ENCODE measurements around the gene ALG8. TPM values are rescaled to one million over a fixed set of nuclear protein-coding genes. Genes with fewer than 3 reads are reported as not detected.
A peak's percentile ranks its signal among the peaks of the same experiment; 100 is the strongest.

ALG8 gene
- total RNA-seq, 6 donors from 2014 or later = 5.2 to 31.4 (median 23.0) TPM

- Histone ChIP-seq H3K36me3 (peaks cover 0 to 24% (median 15%) of the 10 kb centered on the region in 4 donors), H3K27ac (no peak overlapping the region), H3K27me3 (no peaks in the 10 kb centered on the region), H3K9me3 (no peaks in the 10 kb centered on the region), H3K4me3 (no peak overlapping the region), H3K4me1 (peaks cover 6 to 13% (median 11%) of the 10 kb centered on the region in 4 donors)
- TF ChIP-seq POLR2AphosphoS5 (IDR thresholded peaks at IDR 0.05) (no peak), EP300 (IDR thresholded peaks at IDR 0.05) (no peak), CTCF (IDR thresholded peaks at IDR 0.05) (no peak), POLR2A (IDR thresholded peaks at IDR 0.05) (no peak)
- DNase-seq = no peak
- WGBS, 2 donors = 93 to 100% methylated on average over 3 to 6 of the region's 6 CpGs
- no peak for ATAC-seq (ENCODE audit: low FRiP score in 2 of 2)
Measured at GRCh38 chr11:78171951-78172350, 32.5 kb upstream of the ALG8 start.

GRCh38 chr11:78170874-78171549 lies 31.6 kb upstream of the ALG8 start:
- Histone ChIP-seq H3K27me3 (no peaks in the 10 kb centered on the region), H3K36me3 (peaks cover 0 to 21% (median 15%) of the 10 kb centered on the region in 4 donors), H3K9me3 (no peaks in the 10 kb centered on the region), H3K4me3 (no peak overlapping the region), H3K27ac (peak overlapping the region in 2 of 4 donors; percentile 76 to 85), H3K4me1 (peaks cover 6 to 13% (median 11%) of the 10 kb centered on the region in 4 donors)
- DNase-seq = no peak
- WGBS, 2 donors = 78 to 87% methylated on average over 7 of the region's 7 CpGs
- TF ChIP-seq POLR2A (IDR thresholded peaks at IDR 0.05) (no peak), EP300 (IDR thresholded peaks at IDR 0.05) (no peak)
- no peak for ATAC-seq (ENCODE audit: low FRiP score in 2 of 2)

- no peak for TF ChIP-seq POLR2AphosphoS5 (IDR thresholded peaks at IDR 0.05)
- TF ChIP-seq EP300 (IDR thresholded peaks at IDR 0.05) = no peak
- TF ChIP-seq CTCF (IDR thresholded peaks at IDR 0.05) = no peak
- no peak for TF ChIP-seq POLR2A (IDR thresholded peaks at IDR 0.05)
- H3K4me1 ChIP-seq = peaks cover 6 to 13% (median 11%) of the 10 kb centered on the region in 4 donors
- ATAC-seq (ENCODE audit: low FRiP score in 2 of 2) = no peak
- H3K27me3 ChIP-seq = no peaks in the 10 kb centered on the region
- H3K4me3 ChIP-seq = no peak overlapping the region
- peaks cover 0 to 21% (median 15%) of the 10 kb centered on the region in 4 donors for H3K36me3 ChIP-seq
- 90 to 92% methylated on average over 9 to 11 of the region's 11 CpGs for WGBS, 2 donors
- no peak for DNase-seq
- peak overlapping the region in 3 of 4 donors; percentile 76 to 85 (median 85) for H3K27ac ChIP-seq
- H3K9me3 ChIP-seq = no peaks in the 10 kb centered on the region
Measured at GRCh38 chr11:78170413-78170812, 31.0 kb upstream of the ALG8 start.

- H3K4me1 ChIP-seq = peaks cover 6 to 13% (median 11%) of the 10 kb centered on the region in 4 donors
- no peak overlapping the region for H3K4me3 ChIP-seq
- WGBS, 2 donors = 31 to 55% methylated on average over 10 of the region's 17 CpGs
- ATAC-seq (ENCODE audit: low FRiP score in 2 of 2) (peak; percentile 83 to 95), DNase-seq (peak; percentile 30 to 46)
- H3K36me3 ChIP-seq = peaks cover 0 to 15% (median 10%) of the 10 kb centered on the region in 4 donors
- no peaks in the 10 kb centered on the region for H3K27me3 ChIP-seq
- H3K27ac ChIP-seq = peak overlapping the region; percentile 75 to 85 (median 80)
- TF ChIP-seq POLR2AphosphoS5 (IDR thresholded peaks at IDR 0.05) (peak; percentile 15 to 60), POLR2A (IDR thresholded peaks at IDR 0.05) (no peak), CTCF (IDR thresholded peaks at IDR 0.05) (no peak), EP300 (IDR thresholded peaks at IDR 0.05) (peak in 1 of 4 donors; percentile 17)
- H3K9me3 ChIP-seq = no peaks in the 10 kb centered on the region
Measured at GRCh38 chr11:78168539-78169477, 29.4 kb upstream of the ALG8 start.

GRCh38 chr11:78166855-78167469 lies 27.5 kb upstream of the ALG8 start:
- 91 to 95% methylated on average over 5 to 6 of the region's 6 CpGs for WGBS, 2 donors
- H3K27me3 ChIP-seq = no peaks in the 10 kb centered on the region
- DNase-seq (no peak), ATAC-seq (ENCODE audit: low FRiP score in 2 of 2) (no peak)
- peaks cover 6 to 13% (median 11%) of the 10 kb centered on the region in 4 donors for H3K4me1 ChIP-seq
- no peaks in the 10 kb centered on the region for H3K9me3 ChIP-seq
- H3K36me3 ChIP-seq = no peaks in the 10 kb centered on the region
- H3K27ac ChIP-seq = no peak overlapping the region
- TF ChIP-seq CTCF (IDR thresholded peaks at IDR 0.05) = no peak
- TF ChIP-seq EP300 (IDR thresholded peaks at IDR 0.05) = no peak
- TF ChIP-seq POLR2AphosphoS5 (IDR thresholded peaks at IDR 0.05) = no peak
- TF ChIP-seq POLR2A (IDR thresholded peaks at IDR 0.05) = no peak
- H3K4me3 ChIP-seq = no peak overlapping the region
